Colonic mucosa (tissue), 4 donors: Measurements from ENCODE around the gene BANP. TPM values are rescaled to one million over a fixed set of nuclear protein-coding genes. Genes with fewer than 3 reads are reported as not detected.
"Not testable (repeated sequence)": the region's sequence is repeated elsewhere in the genome, so short reads cannot be mapped to it uniquely, and the experiment has no call there.

ENCODE experiments used
- DNase-seq: peaks from one replicate; pipeline ENCODE4 v3.0.0-alpha.2; 2020
- H3K27ac ChIP-seq: fragments of 200-600 bp; one replicate; pipeline ENCODE4 v1.8.0; 2021
- H3K27me3 ChIP-seq: fragments of 200-600 bp; one replicate; pipeline ENCODE4 v1.8.0; 2021
- H3K36me3 ChIP-seq: fragments of 200-600 bp; one replicate; pipeline ENCODE4 v1.8.0; 2021
- H3K4me1 ChIP-seq: fragments of 200-600 bp; one replicate; pipeline ENCODE4 v1.8.0; 2021; ENCODE audit warnings: mild to moderate bottlenecking
- H3K4me3 ChIP-seq: fragments of 200-600 bp; one replicate; pipeline ENCODE4 v1.8.0; 2021
- H3K9ac ChIP-seq, 2 donors: one replicate each; pipeline ENCODE4 v1.7.0; 2013; ENCODE audit warnings: control low read depth in 2 of 2, low read depth in 2 of 2, low read length in 2 of 2
- H3K9me3 ChIP-seq: fragments of 200-600 bp; one replicate; pipeline ENCODE4 v1.8.0; 2021
- CTCF ChIP-seq: fragments of 200-600 bp; IDR thresholded peaks from one replicate; pipeline ENCODE4 v1.8.0; 2022; ENCODE audit warnings: antibody characterized with exemption, mild to moderate bottlenecking
- intact Hi-C: fragments of 100-400 bp; cut with DNase I; formaldehyde crosslinking; loops from one replicate; pipeline ENCODE4 v1.14.1; 2022
- total RNA-seq, 2 donors: library from RNA; stranded (reverse); fragmentation: NEBNext Ultra II Directional in 1 of 2; extraction: Animal tissue kit (Norgen Biotek cat#: 25700) in 1 of 2; gene quantifications; one replicate each; pipeline ENCODE4 v1.2.1, GENCODE V29; 2021
- donor health status: healthy.
- donor health status: DM: no; HTN: no; CAD: no.
- donor health status: DM: no; HTN: no; CAD: no.

BANP gene
- total RNA-seq, 2 donors from 2014 or later, result 18.6 to 29.7 TPM

GRCh38 chr16:88020516-88020885 is 69.3 kb downstream of the BANP start:
- H3K4me1 ChIP-seq, result no peaks in the 10 kb centered on the region

DNA sequence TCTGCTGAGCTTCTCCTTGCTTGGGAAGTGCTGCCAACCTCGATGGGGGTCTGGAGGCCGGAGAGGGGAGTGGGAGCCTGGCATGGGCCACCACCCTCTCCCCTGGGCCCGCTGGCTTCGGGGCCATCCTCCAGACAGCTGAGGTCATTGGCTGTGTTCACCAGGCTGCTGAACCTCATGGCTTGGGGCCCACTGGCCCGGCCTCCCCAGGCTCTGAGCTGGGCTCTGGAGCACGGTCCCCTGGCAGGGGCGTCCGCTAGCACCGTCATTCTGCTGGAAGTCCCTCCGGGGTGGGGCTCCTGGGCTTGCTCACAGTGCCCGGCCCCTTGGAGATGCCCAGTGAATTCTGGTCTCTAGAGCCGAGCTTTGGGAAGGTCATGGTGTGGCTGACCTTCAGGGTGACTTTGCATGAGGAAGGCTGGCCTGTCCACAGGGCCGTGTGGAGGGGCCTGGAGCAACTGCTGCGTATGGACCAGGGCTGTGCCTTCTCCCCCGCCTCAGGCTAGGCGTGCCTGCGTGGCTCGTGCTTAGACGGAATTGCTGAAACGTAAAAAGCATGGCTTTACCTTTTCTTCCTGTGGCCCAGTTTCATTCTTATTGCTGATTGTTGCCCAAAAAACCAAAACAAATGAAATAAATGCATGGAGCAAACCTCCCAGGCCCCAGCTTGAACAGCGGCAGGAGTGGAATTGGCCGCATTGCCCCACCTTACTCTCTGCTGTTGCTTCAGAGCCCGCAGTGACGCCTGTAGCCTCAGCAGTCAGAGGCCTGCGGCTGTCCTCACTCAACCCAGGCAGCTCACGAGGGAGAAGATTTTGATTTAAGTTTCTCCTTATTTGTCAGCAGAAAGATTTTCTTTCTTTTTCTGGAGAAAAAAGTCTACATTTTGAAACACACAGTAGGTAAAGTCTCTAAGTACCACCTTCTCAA is 70.1 kb downstream of the BANP start:
- intact Hi-C loops, result loop anchor here (10.0 kb wide), 1 partner anchor 57 kb away; no protein-coding TSS in a partner anchor
- H3K36me3 ChIP-seq, H3K9me3 ChIP-seq, H3K4me3 ChIP-seq, H3K4me1 ChIP-seq, DNase-seq, H3K9ac ChIP-seq, H3K27ac ChIP-seq, H3K27me3 ChIP-seq: not testable (repeated sequence)

More at GRCh38 chr16:88020516-88020885, 69.3 kb downstream of the BANP start:
- no peak overlapping the region for H3K27ac ChIP-seq
- no peak for DNase-seq
- no peaks in the 10 kb centered on the region for H3K36me3 ChIP-seq
- TF ChIP-seq CTCF, result no peak
- H3K9ac ChIP-seq, result no peak overlapping the region
- intact Hi-C loops, result loop anchor here (10.0 kb wide), 1 partner anchor 56 kb away; no protein-coding TSS in a partner anchor
- H3K27me3 ChIP-seq, result no peaks in the 10 kb centered on the region
- H3K4me3 ChIP-seq, result no peak overlapping the region
- H3K9me3 ChIP-seq, result no peaks in the 10 kb centered on the region

DNA sequence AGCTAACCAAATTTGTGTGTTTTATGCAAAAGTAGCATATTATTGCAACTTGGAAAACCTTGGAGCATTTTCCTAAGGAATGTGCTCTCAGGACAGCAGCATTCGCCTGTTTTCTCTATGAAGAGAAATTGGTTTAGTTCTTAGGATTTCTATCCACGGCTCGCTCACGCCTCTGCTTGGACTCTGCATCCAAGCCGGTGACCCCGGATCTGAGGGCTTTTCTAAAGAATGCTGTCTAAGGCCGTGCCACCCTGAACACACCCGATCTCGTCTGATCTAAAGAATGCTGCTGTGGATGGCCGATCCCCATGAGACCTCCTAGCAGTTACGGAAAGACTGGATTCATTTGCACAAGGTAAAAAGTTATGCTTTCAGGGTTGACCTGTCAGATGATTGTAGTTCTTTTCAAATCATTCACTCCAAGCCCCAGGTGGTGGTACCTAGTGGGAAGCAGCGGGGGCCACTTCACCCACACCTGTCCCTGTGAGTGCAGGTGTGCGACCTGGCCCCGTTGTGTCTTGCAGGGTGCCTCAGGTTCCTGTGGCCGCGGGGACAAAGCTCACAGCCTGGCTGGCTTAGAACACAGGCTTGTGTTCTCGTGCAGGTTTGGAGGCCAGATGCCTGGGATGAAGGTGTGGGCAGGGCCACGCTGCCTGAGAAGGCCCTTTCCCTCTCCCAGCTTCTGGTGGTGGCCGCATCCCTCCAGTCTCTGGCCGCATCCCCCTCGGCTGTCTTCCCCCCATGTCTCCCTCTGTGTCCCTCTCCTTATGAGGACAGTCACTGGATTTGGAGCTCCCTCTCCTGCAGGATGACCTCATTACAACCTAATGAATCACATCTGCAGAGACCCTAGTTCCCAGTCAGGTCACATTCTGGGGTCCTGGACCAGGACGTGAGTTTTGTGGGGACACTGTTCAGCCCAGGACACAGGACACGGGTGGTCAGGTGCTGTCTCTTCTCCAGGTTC is 71.1 kb downstream of the BANP start:
- Histone ChIP-seq H3K9ac (no peak overlapping the region), H3K27me3 (no peaks in the 10 kb centered on the region)
- no peak for DNase-seq

DNA sequence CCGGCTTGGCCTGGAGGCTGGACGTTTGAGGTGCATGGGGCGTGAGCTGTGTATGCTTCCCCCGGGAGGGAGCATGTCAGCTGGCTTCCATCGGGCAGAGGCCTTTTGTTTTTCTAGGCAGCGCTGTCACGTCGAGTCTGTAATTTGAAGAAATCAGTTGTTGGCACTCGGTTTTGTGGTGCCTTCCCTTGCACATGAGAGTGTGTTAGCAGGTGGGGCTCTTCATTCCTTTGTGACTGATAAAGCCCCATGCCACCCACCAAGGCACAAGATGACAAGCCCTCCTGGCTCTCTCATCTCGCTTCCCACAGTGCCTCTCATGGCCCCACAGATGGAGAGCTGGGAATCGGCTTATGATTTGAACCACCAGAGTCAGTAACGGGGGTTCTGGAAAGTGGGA is 72.1 kb downstream of the BANP start:
- Histone ChIP-seq H3K27me3 (no peaks in the 10 kb centered on the region), H3K27ac (no peak overlapping the region), H3K4me3 (no peak overlapping the region), H3K9me3 (no peaks in the 10 kb centered on the region), H3K9ac (no peak overlapping the region), H3K36me3 (no peaks in the 10 kb centered on the region), H3K4me1 (no peaks in the 10 kb centered on the region)
- TF ChIP-seq CTCF, result no peak
- no peak for DNase-seq
- intact Hi-C loops, result loop anchor here (10.0 kb wide), 1 partner anchor 59 kb away; no protein-coding TSS in a partner anchor

More for the DNA sequence above, 71.1 kb downstream of the BANP start:
- Histone ChIP-seq H3K9me3 (no peaks in the 10 kb centered on the region), H3K4me3 (no peak overlapping the region), H3K27ac (no peak overlapping the region), H3K36me3 (no peaks in the 10 kb centered on the region), H3K4me1 (no peaks in the 10 kb centered on the region)
- intact Hi-C loops, result loop anchor here (10.0 kb wide), 1 partner anchor 58 kb away; no protein-coding TSS in a partner anchor
- no peak for TF ChIP-seq CTCF

DNA sequence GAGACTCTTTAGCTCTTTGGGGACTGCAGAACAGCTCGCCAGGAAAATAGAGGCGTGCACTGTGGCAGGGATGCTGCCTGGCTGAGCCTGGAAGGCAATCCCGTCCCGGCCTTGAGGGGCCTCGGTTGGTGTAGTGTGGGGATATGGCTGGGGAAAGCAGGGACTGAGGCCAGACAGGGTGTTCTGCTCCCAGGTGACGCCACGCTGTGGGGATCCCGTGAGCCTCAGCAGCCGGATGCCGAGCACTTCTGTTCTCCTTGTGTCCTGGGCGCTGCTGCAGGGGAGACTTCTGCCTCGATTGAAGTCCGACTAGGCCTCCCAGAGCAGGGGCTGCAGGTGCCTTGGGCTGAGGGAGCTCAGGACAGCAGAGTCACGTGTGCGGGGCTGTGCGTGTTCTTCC is 72.6 kb downstream of the BANP start:
- Histone ChIP-seq H3K27ac (no peak overlapping the region), H3K9me3 (no peaks in the 10 kb centered on the region), H3K36me3 (no peaks in the 10 kb centered on the region), H3K4me1 (no peaks in the 10 kb centered on the region), H3K9ac (no peak overlapping the region), H3K27me3 (no peaks in the 10 kb centered on the region), H3K4me3 (no peak overlapping the region)
- no peak for DNase-seq
- intact Hi-C loops, result loop anchor here (10.0 kb wide), 1 partner anchor 59 kb away; no protein-coding TSS in a partner anchor
- TF ChIP-seq CTCF, result no peak

- H3K27me3 ChIP-seq, H3K4me1 ChIP-seq, H3K9me3 ChIP-seq, DNase-seq, H3K9ac ChIP-seq, H3K36me3 ChIP-seq, H3K27ac ChIP-seq, H3K4me3 ChIP-seq: not testable (repeated sequence)
- intact Hi-C loops, result loop anchor here (10.0 kb wide), 1 partner anchor 60 kb away; no protein-coding TSS in a partner anchor
Observed at GRCh38 chr16:88024491-88025085, 73.4 kb downstream of the BANP start.

DNA sequence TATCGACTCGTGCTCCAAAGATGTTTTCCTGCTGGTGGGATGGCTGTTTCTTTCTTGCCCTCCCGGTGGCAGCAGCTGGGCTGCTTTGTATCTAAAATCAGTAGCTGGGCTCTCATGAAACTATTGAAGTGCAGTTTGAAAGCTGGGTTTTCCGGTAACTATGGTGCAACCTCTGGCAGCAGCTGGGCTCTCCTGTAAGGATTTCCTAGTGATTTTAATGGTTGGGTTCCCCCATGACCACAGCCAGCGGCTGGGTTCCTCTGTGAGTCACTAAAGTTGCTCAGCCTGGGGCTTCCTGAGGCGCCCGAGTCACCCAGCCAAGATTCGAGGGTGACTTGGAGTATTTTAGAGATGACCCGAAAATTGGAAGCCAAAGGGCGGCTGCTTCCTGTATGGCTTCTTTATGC is 73.9 kb downstream of the BANP start:
- not testable (repeated sequence) for H3K9ac ChIP-seq, DNase-seq, H3K27ac ChIP-seq

DNA sequence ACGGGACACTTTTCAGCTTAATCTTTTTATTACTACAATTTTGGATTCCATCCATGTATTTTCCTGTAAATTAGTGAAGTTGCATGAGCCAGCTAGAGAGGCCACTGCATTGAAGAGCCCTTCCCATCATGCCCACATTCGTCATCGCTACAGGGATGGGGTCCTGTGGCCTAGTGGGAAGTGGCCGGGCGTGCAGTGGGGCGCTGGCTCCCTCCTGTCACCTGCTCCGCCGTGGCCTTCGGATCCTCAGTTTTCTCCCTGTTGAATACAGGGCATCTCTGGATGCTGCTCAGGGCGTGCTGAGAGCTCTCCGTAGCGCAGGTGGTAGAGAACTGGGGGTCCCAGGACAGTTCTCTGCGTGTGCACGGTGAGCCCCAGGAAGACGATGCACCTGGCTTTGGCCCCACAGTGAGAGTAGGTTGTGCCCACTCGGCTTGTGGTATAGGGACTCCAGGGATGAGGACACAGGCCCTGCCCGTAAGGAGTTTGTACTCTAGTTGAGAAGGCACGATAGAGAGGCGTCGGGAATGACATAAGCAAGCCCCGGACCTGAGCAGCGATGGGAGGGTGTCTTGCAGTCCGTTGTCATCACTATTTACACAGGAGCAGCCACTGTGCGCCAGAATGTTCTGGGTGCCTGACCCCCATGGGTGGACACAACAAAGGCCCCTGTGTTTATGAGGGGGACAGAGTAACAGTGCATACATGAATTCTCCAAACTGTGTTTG is 74.8 kb downstream of the BANP start:
- not testable (repeated sequence) for H3K9ac ChIP-seq, H3K9me3 ChIP-seq, DNase-seq, H3K4me3 ChIP-seq, H3K27me3 ChIP-seq, H3K27ac ChIP-seq, H3K4me1 ChIP-seq, H3K36me3 ChIP-seq
- intact Hi-C loops, result loop anchor here (10.0 kb wide), 1 partner anchor 61 kb away; no protein-coding TSS in a partner anchor

More for the DNA sequence above, 73.9 kb downstream of the BANP start:
- H3K4me1 ChIP-seq, H3K27me3 ChIP-seq, H3K9me3 ChIP-seq, H3K4me3 ChIP-seq, H3K36me3 ChIP-seq: not testable (repeated sequence)
- intact Hi-C loops, result loop anchor here (10.0 kb wide), 1 partner anchor 60 kb away; no protein-coding TSS in a partner anchor
